Non-pigmented ciliary epithelial cell (primary cell): ENCODE data around the gene PRC1.
"Not testable (repeated sequence)": the region's sequence is repeated elsewhere in the genome, so short reads cannot be mapped to it uniquely, and the experiment has no call there.

ENCODE experiments used
- DNase-seq: peaks from one replicate; pipeline ENCODE4 v3.0.0-alpha.2; 2010; ENCODE audit warnings: low read depth

Gene PRC1

GRCh38 chr15:90994417-90995311, at the start of gene PRC1:
Gene PRC1, minus strand, starts transcription at chr15:90994535. Its CDS starts 118 bp downstream, at chr15:90994417.
- peak; percentile 76 for DNase-seq

DNA sequence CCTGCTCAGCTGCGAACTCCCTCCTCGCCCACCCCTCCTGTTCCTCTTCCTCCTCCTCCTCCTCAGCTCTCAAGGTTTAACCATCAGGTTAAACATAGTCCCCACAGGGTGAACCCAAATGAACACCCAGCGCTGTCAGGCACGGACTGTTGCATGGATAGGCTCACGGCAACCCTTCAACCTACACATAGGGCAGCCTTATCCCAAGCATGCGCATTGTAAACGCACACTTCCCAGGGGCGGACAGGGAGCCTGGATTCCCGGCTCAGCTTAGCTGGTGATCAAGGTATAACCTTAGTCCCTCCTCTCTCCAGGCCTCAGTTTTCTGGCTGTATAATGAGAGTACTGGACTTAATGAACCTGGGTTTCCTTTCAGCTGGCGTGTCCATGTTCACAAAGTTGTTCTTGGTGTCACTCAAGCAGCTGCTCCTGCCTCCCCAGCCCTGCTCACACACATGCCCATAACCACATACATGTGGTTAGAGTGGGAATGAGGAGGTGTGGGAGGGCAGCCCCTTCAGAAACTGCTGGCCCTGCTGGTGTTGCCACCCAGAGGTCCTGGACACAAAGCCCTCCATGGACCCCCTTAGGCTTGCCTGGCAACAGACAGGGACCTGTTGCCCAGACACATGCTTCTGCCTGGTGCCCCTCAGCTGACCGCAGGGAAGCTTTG, 49.0 kb upstream of the PRC1 start:
- no peak for DNase-seq

- DNase-seq = no peak
Observed at GRCh38 chr15:91040856-91041255, 46.5 kb upstream of the PRC1 start.

DNA sequence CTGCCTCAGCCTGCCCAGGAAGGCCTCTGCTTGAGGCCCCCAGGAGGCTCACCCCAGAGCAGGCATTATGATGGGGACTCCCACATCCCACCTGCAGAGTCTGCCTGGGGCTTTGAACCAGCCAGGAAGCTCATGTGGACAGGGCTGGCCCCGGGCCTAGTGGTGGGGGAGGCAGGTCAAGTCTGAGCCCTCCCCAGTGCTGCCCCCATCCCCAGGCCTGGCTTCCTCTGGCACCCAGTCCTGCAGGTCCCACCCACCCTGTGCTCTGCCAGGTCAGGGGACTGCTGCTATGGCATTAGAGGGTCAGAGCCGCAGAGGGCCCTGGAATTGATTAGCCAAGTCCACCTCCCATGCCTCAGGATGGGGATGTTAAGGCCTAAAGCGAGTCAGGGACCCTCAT, 45.7 kb upstream of the PRC1 start:
- DNase-seq = no peak

DNA sequence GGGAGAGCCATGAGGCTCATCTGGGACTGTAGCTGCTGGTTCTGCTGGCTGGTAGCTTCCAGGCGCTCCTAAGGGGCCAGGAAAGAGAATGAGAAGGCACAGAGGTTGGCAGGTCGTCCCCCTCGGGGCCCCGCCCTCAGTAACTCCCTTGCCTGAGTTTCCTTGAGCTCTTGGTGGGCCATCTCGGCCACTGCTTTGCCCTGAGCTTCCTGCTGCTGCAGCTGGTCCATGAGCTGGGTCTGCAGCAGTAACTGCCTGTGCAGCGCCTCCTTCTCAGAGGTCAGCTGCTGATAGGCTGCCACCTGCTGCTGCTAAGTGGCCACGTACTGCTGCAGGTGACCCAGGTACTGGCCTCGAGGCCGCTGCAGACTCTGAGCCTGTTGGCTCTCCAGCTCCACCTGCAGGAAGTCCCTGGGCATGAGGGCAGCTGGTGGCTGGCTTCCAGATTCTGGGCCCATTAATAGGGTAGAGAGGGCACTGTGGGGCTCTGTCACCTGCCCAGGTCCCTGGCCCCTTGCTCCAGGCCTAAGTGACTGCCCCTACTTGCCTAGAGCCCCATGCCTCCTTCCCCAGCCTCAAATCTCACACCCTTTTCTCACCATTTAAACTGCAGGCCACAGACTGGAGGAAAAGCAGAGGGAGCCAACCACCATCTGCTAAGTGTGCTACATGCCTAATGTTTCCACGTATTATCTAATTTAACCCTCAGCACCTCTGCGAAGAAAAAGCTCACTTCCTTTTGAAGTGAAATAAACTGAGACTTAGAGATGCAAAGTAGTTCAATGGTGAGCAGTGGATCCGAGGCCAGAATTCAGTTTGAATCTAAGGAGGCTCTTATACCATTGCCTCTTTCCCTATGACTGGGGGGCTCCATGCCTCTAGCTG, 38.8 kb upstream of the PRC1 start:
- DNase-seq = no peak

DNA sequence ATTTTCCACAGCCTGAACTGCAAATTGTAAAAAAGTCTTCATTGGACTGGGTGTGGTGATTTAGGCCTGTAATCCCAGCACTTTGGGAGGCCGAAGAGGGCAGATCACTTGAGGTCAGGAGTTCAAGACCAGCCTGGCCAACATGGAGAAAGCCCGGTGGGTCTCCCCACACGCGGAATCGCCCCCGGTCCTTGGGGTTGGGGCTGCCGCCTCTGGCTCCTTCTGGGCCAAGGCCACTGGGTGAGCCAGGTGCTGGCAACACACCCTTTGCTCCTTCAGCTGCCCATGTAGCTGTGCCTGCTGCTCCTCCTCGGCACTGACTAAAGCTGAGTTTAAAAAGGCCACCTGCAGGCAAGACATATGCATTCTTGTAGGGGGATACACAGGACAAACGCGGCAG, 37.5 kb upstream of the PRC1 start:
- no peak for DNase-seq

- DNase-seq = no peak
Observed at GRCh38 chr15:91027677-91028076, 33.3 kb upstream of the PRC1 start.

DNA sequence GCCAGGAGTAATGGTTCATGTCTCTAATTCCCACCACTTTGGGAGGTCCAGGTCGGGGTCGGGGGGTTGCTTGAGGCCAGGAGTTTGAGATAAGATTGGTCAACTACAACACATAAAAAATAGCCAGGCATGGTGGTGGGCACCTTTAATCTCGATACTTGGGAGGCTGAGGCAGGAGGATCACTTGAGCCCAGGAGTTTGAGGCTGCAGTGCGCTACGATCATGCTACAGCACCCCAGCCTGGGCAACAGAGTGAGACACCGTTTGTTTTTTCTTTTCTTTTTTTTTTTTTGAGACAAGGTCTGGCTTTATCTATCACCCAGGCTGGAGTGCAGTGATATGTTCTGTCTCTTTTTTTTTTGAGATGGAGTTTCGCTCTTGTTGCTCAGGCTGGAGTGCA, 29.4 kb upstream of the PRC1 start:
- DNase-seq = no peak

DNA sequence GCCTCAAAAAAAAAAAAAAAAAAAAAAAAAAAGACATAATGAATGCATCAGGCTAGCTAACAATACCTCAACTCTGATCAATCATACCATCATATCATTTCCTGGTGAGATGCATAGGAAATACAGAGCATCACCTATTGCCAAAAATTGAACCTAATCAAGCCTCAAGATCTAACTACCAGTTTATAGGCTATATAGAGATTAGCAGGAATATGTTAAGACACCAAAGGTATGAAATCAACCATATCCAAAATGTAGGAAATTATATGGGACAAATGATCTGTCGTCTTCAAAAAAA, 28.4 kb upstream of the PRC1 start:
- DNase-seq = no peak

DNA sequence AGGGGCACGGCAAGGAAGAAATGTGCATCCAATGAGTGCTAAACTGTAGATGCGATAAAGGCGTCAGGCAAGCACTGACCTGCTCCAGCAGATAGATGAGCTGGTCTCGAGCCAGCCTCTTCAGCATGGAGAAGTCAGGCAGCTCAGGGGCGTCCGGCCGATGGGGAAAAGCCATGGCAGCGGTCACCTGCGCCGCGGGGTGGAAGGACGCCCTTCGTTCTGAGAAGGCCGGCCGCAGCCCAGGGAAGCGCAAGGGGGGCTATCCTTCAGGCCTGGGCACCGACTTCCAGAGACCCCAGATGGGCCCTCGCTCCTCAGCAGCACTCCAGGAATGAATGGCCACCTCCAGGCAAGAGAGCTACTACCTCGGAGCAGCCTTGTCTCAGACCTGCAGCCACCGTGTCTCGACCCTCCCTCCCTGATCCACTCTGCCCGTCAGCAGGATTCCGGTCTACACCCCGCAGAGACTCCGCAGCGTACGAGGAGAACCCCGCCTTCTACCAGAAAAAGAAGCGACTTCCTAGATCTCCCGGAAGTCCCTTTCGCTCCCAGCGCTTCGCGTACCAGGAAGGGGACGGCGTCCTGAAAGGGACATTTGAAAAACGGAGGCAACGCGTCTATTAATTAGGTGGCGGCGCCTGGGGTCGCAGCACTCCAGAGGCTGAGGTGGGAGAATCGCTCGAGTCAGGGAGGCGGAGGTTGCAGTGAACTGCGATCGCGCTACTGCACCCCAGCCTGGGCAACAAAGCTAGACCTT, 27.9 kb upstream of the PRC1 start, which contains the start of gene VPS33B:
Gene VPS33B (minus strand): TSS at position 520 of the 757 bp plus-strand sequence. CDS start 345 bp downstream, at position 175.
- peak; percentile 15 for DNase-seq

- no peak for DNase-seq
Observed at GRCh38 chr15:91021516-91022074, 27.3 kb upstream of the PRC1 start.

GRCh38 chr15:91018158-91018557, 23.8 kb upstream of the PRC1 start:
- no peak for DNase-seq

DNA sequence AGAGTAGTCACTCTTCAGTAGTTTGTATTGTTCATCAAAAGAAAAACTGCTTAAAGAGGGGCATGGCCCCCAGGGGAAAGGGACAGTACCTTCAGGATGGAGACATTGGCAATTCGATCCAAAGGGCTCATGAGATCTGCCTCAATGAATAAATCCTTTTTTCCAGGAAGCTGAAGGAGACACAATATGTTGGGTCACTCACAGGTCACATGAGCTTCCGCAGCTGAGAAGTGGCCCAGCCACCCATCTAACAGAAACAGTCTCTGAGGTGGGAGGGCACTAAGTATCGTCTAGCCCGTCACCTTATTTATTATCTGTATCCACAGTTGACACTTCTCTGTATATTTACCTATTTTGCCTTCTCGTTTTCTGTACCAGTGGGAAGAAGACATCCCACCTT, 23.4 kb upstream of the PRC1 start:
- DNase-seq = no peak

GRCh38 chr15:91013701-91014100, 19.4 kb upstream of the PRC1 start:
- not testable (repeated sequence) for DNase-seq

GRCh38 chr15:91007266-91007665, 12.9 kb upstream of the PRC1 start:
- DNase-seq = no peak

GRCh38 chr15:91001209-91001608, 6.9 kb upstream of the PRC1 start:
- DNase-seq = no peak

DNA sequence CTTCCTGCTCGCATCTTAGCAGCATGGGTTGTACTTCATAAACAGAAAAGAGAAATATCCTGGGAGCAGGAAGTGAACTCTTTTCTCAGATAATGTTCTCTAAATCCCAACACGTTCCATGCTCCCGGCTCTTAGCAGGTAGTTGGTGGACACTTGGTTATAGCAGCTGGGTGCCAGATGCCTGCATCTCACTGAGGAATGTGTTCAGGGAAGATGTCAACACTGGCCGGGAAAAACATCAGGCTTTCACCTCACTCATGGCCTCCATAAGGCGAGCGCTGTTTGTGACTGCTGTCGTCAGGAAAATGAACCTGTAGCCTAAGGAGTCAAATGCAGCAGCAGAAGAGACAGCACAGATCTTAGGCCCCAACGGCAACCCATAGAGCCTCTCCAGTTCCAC, 4.4 kb upstream of the PRC1 start:
- no peak for DNase-seq

- DNase-seq = no peak
Observed at GRCh38 chr15:90994059-90994416, 297 bp downstream of the PRC1 start.

GRCh38 chr15:90991587-90992285, 2.6 kb downstream of the PRC1 start:
- DNase-seq = no peak

DNA sequence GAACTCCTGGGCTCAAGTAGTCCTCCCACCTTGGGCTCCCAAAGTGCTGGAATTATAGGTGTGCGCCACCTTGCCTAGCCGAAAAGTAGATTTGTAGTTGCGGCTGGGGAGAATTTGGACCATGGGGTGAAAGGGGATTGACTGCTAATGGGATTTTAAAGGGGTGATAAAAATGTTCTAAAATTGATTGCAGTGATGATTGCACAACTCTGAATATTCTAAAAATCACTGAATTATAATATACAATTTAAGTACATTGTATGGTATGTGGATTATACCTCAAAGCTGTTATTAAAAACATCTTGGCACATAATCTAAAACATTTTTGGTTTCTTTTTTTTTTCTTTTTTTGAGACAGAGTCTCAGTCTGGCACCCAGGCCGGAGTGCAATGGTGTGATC, 3.9 kb downstream of the PRC1 start:
- DNase-seq = no peak
